ENCODE measurements around the gene CLCN4. TPM values are rescaled to one million over a fixed set of nuclear protein-coding genes. Genes with fewer than 3 reads are reported as not detected.

The CLCN4 gene
- total RNA-seq, 1 donor from 2014 or later, result 8.0 TPM

GRCh38 chrX:10239611-10240064 is 82.9 kb downstream of the CLCN4 start:
- no peak for DNase-seq (ENCODE audit: low spot score)

GRCh38 chrX:10240918-10241317 is 84.1 kb downstream of the CLCN4 start:
- no peak for DNase-seq (ENCODE audit: low spot score)

- DNase-seq (ENCODE audit: low spot score), result no peak
These were observed 85.3 kb downstream of the CLCN4 start for GRCh38 chrX:10242026-10242425.

- DNase-seq (ENCODE audit: low spot score), result no peak
These were observed 86.3 kb downstream of the CLCN4 start for GRCh38 chrX:10243106-10243505.

GRCh38 chrX:10244915-10245622 is 88.3 kb downstream of the CLCN4 start:
- no peak for DNase-seq (ENCODE audit: low spot score)

- no peak for DNase-seq (ENCODE audit: low spot score)
These were observed 89.1 kb downstream of the CLCN4 start for GRCh38 chrX:10245886-10246285.

GRCh38 chrX:10246297-10246696 is 89.5 kb downstream of the CLCN4 start:
- DNase-seq (ENCODE audit: low spot score), result no peak

GRCh38 chrX:10246846-10247245 is 90.1 kb downstream of the CLCN4 start:
- no peak for DNase-seq (ENCODE audit: low spot score)

- no peak for DNase-seq (ENCODE audit: low spot score)
These were observed 98.0 kb downstream of the CLCN4 start for GRCh38 chrX:10254739-10255138.

GRCh38 chrX:10259716-10260115 is 102.9 kb downstream of the CLCN4 start:
- no peak for DNase-seq (ENCODE audit: low spot score)

GRCh38 chrX:10265775-10266174 is 109.0 kb downstream of the CLCN4 start:
- no peak for DNase-seq (ENCODE audit: low spot score)

GRCh38 chrX:10278716-10279115 is 121.9 kb downstream of the CLCN4 start:
- no peak for DNase-seq (ENCODE audit: low spot score)

GRCh38 chrX:10280071-10280470 is 123.3 kb downstream of the CLCN4 start:
- DNase-seq (ENCODE audit: low spot score), result no peak

GRCh38 chrX:10282490-10282889 is 125.7 kb downstream of the CLCN4 start:
- no peak for DNase-seq (ENCODE audit: low spot score)

GRCh38 chrX:10286195-10286594 is 129.4 kb downstream of the CLCN4 start:
- no peak for DNase-seq (ENCODE audit: low spot score)

Other genes starting within 250 kb of the CLCN4 start
- gene CLDN34, start 189.6 kb upstream of the CLCN4 start, total RNA-seq, result 0.43 TPM